ENCODE data around the gene UXT.
A peak's percentile ranks its signal among the peaks of the same experiment; 100 is the strongest.

Gene UXT

DNA sequence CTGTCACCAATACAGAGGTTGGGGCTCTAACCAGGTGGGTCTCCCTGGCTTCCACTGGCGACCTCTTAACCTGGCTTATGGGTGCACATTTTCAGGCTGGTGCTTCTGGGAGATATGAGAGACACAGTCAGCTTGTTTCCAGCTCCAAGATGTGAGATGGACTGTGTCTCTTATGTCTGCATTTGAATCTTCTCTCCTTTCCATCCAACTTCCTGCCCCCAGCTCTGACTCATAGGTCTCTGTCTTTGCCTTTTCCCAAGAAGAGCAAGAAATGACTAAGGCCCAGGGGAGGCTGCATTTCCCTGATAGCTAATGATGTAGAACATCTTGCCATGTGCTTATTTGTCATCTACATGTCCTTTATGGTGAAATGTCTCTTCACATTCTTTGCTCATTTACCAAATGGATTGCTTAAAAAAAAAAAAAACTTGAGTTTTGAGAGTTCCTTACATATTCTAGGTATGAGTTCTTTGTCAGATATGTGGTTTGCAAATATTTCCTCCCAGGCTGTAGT is 3.2 kb upstream of the UXT start:
- peaks cover 5% of the 10 kb centered on the region for H3K36me3 ChIP-seq (replicated peaks)
- in situ Hi-C loops (cut with MboI; ENCODE audit: low sequenced_read_pairs): no loop called here
- no peaks in the 10 kb centered on the region for H3K27me3 ChIP-seq (ENCODE audit: low read depth)
- H3K9me3 ChIP-seq: no peaks in the 10 kb centered on the region
- no peak for DNase-seq (ENCODE audit: low spot score in 2 of 2)
- H3K4me1 ChIP-seq: peaks cover 14% of the 10 kb centered on the region
- no peak overlapping the region for H3K4me3 ChIP-seq

DNA sequence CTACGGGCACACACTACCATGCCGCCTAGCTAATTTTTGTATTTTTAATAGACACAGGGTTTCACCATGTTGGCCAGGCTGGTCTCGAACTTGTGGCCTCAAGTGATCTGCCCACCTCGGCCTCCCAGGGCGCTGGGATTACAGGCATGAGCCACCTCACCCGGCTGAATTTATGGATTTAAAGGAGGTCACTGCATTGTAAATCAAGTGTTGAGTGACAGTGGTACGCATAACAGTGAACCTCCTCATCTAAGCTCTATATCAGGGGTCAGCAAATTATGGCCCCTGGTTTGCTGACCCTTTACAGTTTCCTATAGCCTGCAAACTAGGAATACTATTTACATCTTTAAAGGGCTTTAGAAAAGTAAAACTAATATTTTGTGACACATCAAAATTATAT is 2.6 kb upstream of the UXT start:
- no peak overlapping the region for H3K4me3 ChIP-seq
- H3K36me3 ChIP-seq (replicated peaks): peaks cover 11% of the 10 kb centered on the region
- H3K4me1 ChIP-seq: peaks cover 7% of the 10 kb centered on the region
- H3K27me3 ChIP-seq (ENCODE audit: low read depth): no peaks in the 10 kb centered on the region
- H3K9me3 ChIP-seq: no peaks in the 10 kb centered on the region
- in situ Hi-C loops (cut with MboI; ENCODE audit: low sequenced_read_pairs): no loop called here
- no peak for DNase-seq (ENCODE audit: low spot score in 2 of 2)

GRCh38 chrX:47659421-47659726 is 394 bp upstream of the UXT start:
- in situ Hi-C loops (cut with MboI; ENCODE audit: low sequenced_read_pairs): loop anchor here (10.0 kb wide), 1 partner anchor 445 kb away; the partner anchor contains the start of gene CDK16
- no peaks in the 10 kb centered on the region for H3K27me3 ChIP-seq (ENCODE audit: low read depth)
- no peak for DNase-seq (ENCODE audit: low spot score in 2 of 2)

DNA sequence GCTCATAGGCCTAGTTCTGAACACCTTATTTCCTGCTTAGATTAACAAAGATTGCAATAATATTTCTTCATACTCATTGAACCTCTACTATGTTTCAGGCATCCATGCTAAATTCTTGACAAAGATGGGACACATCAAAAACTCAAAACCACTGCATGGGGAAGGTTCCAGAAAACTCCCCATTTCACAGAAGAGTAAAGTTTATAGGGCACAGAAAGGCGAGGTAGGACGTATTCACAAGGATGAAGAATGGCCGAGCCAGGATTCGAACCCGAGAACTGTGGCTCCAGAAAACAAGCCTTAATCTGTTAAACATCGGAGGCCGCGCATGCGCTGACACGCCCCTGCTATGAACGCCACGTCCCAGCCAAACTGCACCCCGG is 688 bp downstream of the UXT start:
- H3K36me3 ChIP-seq (replicated peaks): peaks cover 33% of the 10 kb centered on the region
- no peaks in the 10 kb centered on the region for H3K27me3 ChIP-seq (ENCODE audit: low read depth)
- in situ Hi-C loops (cut with MboI; ENCODE audit: low sequenced_read_pairs): loop anchor here (10.0 kb wide), 1 partner anchor 443 kb away; the partner anchor contains the start of gene CDK16
- H3K9me3 ChIP-seq: no peaks in the 10 kb centered on the region
- peak overlapping the region; percentile 80 for H3K4me3 ChIP-seq
- DNase-seq (ENCODE audit: low spot score in 2 of 2): no peak
- peaks cover 7% of the 10 kb centered on the region for H3K4me1 ChIP-seq

More at GRCh38 chrX:47659421-47659726, 394 bp upstream of the UXT start:
- H3K36me3 ChIP-seq (replicated peaks): peaks cover 28% of the 10 kb centered on the region
- no peaks in the 10 kb centered on the region for H3K9me3 ChIP-seq
- peak overlapping the region; percentile 80 for H3K4me3 ChIP-seq
- H3K4me1 ChIP-seq: peaks cover 7% of the 10 kb centered on the region

- peaks cover 10% of the 10 kb centered on the region for H3K4me1 ChIP-seq
- no peaks in the 10 kb centered on the region for H3K27me3 ChIP-seq (ENCODE audit: low read depth)
- H3K36me3 ChIP-seq (replicated peaks): peaks cover 43% of the 10 kb centered on the region
- H3K9me3 ChIP-seq: no peaks in the 10 kb centered on the region
- H3K4me3 ChIP-seq: peak overlapping the region; percentile 31
- in situ Hi-C loops (cut with MboI; ENCODE audit: low sequenced_read_pairs): loop anchor here (10.0 kb wide), 1 partner anchor 436 kb away; the partner anchor contains the start of gene CDK16
- DNase-seq (ENCODE audit: low spot score in 2 of 2): no peak
Observed at GRCh38 chrX:47651043-47651905, 7.7 kb downstream of the UXT start.

DNA sequence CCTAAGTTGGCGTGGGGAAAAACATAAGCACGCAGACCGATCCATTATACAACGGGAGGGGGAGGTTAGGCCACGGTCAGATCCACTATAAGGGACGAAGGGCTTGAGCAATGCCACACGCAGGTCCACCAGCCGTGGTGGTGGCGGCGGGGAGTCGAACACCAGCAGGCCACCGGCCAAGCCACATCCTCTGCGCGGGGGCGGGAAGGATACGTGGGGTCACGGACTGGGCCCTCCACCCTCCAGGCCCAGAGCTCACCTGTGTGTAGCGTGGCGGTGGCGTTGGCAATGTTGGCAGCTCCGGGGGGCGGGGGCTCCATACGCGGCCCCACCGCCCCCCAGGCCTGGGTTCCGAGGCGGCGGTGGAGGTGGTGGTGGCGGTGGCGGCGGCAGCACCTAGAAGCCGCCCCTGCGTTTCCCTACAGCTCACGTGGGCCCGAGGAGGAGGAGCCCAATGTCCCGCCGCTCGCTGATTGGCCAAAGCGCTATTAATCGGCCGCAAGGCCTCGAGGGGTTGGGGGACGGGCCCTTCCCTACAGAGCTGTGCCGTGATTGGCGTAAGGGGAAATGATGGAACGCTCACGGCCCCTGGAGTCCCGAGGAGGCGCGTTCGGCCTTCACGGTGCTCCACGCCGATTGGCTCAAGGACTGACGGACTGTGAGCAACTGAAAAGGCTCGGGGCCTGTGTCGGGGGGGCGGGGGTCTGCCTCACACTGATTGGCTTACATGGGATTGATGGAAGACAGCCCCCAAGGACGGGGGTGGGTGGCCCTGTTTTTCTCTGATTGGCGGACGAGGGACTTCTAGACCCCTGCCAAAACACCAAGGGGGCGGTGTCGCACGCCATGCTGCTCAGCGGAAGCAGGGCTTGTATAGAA is 8.6 kb downstream of the UXT start, which contains the start of gene ELK1:
ELK1 (minus strand) TSS at position 400 of the 879 bp plus-strand sequence. CDS start 9,122 bp downstream, outside the sequence.
- in situ Hi-C loops (cut with MboI; ENCODE audit: low sequenced_read_pairs): loop anchor here (10.0 kb wide), 1 partner anchor 436 kb away; the partner anchor contains the start of gene CDK16
- Histone ChIP-seq H3K4me1 (peaks cover 10% of the 10 kb centered on the region), H3K27me3 (ENCODE audit: low read depth) (no peaks in the 10 kb centered on the region), H3K4me3 (peak within 1 kb of the TSS; percentile 96), H3K9me3 (no peaks in the 10 kb centered on the region), H3K36me3 (replicated peaks) (peaks cover 34% of the 10 kb centered on the region)
- peak; percentile 99 for DNase-seq (ENCODE audit: low spot score in 2 of 2)

GRCh38 chrX:47649781-47650163 is 9.2 kb downstream of the UXT start:
- Histone ChIP-seq H3K9me3 (no peaks in the 10 kb centered on the region), H3K36me3 (replicated peaks) (peaks cover 29% of the 10 kb centered on the region), H3K4me3 (peak overlapping the region; percentile 96), H3K27me3 (ENCODE audit: low read depth) (no peaks in the 10 kb centered on the region), H3K4me1 (peaks cover 10% of the 10 kb centered on the region)
- peak in 1 of 2 experiments; percentile 34 for DNase-seq (ENCODE audit: low spot score in 2 of 2)
- in situ Hi-C loops (cut with MboI; ENCODE audit: low sequenced_read_pairs): loop anchor here (5.0 to 10.0 kb wide), 2 partner anchors 87 to 435 kb away; partner anchors contain the start of genes ARAF and CDK16

DNA sequence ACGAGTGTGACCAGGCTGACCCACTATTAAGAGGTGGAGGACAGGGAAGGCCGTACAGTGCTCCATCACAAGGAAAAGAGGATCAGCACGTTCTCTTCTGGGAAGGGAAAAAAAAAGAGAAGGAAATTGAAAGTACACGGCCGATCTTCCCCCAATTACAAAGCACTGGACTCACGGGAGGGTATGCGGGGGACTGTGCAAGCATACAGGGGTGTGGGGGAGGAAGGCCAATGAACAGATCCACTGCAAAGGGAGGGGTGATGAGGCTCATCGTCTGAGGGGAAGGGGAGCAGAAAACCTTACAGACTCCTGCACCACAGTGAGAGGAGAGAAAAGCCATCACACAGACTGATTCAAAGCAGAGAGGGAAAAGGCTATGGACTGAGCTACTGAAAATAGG is 9.7 kb downstream of the UXT start:
- H3K4me1 ChIP-seq: peaks cover 10% of the 10 kb centered on the region
- no peak for DNase-seq (ENCODE audit: low spot score in 2 of 2)
- no peaks in the 10 kb centered on the region for H3K27me3 ChIP-seq (ENCODE audit: low read depth)
- peak overlapping the region; percentile 96 for H3K4me3 ChIP-seq
- H3K9me3 ChIP-seq: no peaks in the 10 kb centered on the region
- in situ Hi-C loops (cut with MboI; ENCODE audit: low sequenced_read_pairs): loop anchor here (5.0 kb wide), 1 partner anchor 87 kb away; the partner anchor contains the start of gene ARAF
- H3K36me3 ChIP-seq (replicated peaks): peaks cover 29% of the 10 kb centered on the region

DNA sequence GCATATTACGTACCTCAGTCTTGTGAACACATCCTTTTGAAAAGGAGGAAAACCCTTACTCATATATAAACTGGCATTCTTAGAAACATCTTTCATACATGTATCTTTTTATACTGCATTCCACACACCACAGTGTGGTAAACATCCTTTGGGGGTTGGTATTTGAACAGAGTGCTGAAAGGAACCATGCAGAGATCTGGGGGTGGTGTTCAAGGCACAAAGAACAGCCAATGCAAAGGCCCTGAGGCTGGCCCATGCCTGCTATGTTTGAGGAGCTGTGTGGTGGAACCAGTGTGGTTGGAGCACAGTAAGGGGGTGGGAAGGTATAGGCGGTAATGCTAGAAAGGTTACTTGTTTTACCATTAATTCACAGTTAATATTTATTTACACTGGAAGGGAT is 10.6 kb downstream of the UXT start:
- H3K4me1 ChIP-seq: peaks cover 10% of the 10 kb centered on the region
- H3K4me3 ChIP-seq: no peak overlapping the region
- H3K27me3 ChIP-seq (ENCODE audit: low read depth): no peaks in the 10 kb centered on the region
- in situ Hi-C loops (cut with MboI; ENCODE audit: low sequenced_read_pairs): loop anchor here (5.0 kb wide), 1 partner anchor 86 kb away; the partner anchor contains the start of gene ARAF
- peaks cover 24% of the 10 kb centered on the region for H3K36me3 ChIP-seq (replicated peaks)
- no peaks in the 10 kb centered on the region for H3K9me3 ChIP-seq
- DNase-seq (ENCODE audit: low spot score in 2 of 2): no peak

GRCh38 chrX:47646636-47647035 is 12.3 kb downstream of the UXT start:
- Histone ChIP-seq H3K36me3 (replicated peaks) (peaks cover 15% of the 10 kb centered on the region), H3K27me3 (ENCODE audit: low read depth) (no peaks in the 10 kb centered on the region), H3K9me3 (no peaks in the 10 kb centered on the region), H3K4me1 (peaks cover 10% of the 10 kb centered on the region), H3K4me3 (no peak overlapping the region)
- in situ Hi-C loops (cut with MboI; ENCODE audit: low sequenced_read_pairs): loop anchor here (5.0 kb wide), 1 partner anchor 84 kb away; the partner anchor contains the start of gene ARAF
- no peak for DNase-seq (ENCODE audit: low spot score in 2 of 2)

DNA sequence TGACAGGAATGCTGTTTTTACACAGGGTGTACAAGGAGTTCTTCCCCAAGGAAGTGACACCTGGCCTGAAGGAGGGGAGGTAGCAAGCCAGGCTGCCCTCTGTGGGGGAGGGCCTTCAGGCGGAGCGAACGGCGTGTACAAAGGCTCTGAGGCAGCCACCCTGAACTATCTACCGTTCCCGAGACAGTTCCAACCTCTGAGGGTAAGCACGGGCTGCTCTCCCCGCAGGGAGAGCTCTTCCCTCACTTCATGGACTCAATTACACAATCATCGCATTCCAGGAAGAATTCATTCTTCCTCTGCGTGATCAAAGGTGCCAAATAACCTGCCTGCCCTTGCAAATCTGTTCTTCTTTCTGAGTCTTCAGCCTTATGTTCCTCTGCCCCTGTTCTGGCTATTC is 13.4 kb downstream of the UXT start:
- Histone ChIP-seq H3K36me3 (replicated peaks) (peaks cover 22% of the 10 kb centered on the region), H3K27me3 (ENCODE audit: low read depth) (no peaks in the 10 kb centered on the region), H3K4me3 (no peak overlapping the region), H3K9me3 (no peaks in the 10 kb centered on the region), H3K4me1 (peaks cover 4% of the 10 kb centered on the region)
- DNase-seq (ENCODE audit: low spot score in 2 of 2): no peak
- in situ Hi-C loops (cut with MboI; ENCODE audit: low sequenced_read_pairs): loop anchor here (5.0 kb wide), 1 partner anchor 83 kb away; the partner anchor contains the start of gene ARAF

GRCh38 chrX:47644557-47645091 is 14.4 kb downstream of the UXT start:
- Histone ChIP-seq H3K9me3 (no peaks in the 10 kb centered on the region), H3K27me3 (ENCODE audit: low read depth) (no peaks in the 10 kb centered on the region), H3K4me3 (no peak overlapping the region), H3K36me3 (replicated peaks) (peaks cover 31% of the 10 kb centered on the region), H3K4me1 (peaks cover 4% of the 10 kb centered on the region)
- in situ Hi-C loops (cut with MboI; ENCODE audit: low sequenced_read_pairs): loop anchor here (5.0 kb wide), 1 partner anchor 82 kb away; the partner anchor contains the start of gene ARAF
- DNase-seq (ENCODE audit: low spot score in 2 of 2): peak; percentile 20 to 49

DNA sequence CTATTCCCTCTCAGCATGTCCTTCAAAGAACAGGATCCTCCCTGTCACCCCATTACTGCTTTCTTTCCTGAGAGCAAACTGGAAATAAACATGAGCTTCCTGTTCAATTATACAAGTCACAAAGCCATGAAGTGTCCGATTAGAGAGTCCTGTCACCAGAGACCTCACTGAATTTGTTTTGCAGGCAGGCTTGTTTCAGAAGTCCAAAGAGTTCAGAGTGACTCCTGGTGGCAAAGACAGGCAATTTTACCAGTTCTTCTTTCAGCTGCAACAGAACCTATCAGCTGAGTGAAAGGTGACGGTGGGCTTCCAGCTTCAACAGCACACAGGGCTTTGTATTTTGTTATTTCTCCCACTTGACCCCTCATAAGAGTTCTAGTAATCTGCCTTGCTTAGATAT is 15.1 kb downstream of the UXT start:
- no peak overlapping the region for H3K4me3 ChIP-seq
- H3K4me1 ChIP-seq: peaks cover 3% of the 10 kb centered on the region
- in situ Hi-C loops (cut with MboI; ENCODE audit: low sequenced_read_pairs): no loop called here
- DNase-seq (ENCODE audit: low spot score in 2 of 2): no peak
- no peaks in the 10 kb centered on the region for H3K27me3 ChIP-seq (ENCODE audit: low read depth)
- H3K36me3 ChIP-seq (replicated peaks): peaks cover 37% of the 10 kb centered on the region
- H3K9me3 ChIP-seq: no peaks in the 10 kb centered on the region

All from HAP-1 (cell line).